ENCODE measurements around the gene RASA1.

DNA sequence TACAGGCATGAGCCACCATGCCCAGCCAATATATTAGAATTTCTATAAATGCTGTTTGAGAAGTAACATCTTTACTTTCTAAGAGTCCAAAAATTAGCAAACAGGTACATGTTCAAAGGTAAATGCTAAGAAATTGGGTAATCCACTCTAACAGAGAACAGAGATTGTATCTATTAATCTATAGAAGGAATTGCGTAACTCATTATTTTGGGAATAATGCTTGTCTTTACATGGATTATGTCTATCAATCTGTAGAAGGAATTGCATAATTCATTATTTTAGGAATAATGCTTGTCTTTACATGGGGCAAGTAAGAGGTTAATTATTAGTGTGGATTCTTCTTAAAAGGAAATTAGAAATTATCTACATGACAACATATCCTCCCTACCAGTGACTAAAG is 114.5 kb downstream of the RASA1 start:
- TF ChIP-seq, protein P1, sequence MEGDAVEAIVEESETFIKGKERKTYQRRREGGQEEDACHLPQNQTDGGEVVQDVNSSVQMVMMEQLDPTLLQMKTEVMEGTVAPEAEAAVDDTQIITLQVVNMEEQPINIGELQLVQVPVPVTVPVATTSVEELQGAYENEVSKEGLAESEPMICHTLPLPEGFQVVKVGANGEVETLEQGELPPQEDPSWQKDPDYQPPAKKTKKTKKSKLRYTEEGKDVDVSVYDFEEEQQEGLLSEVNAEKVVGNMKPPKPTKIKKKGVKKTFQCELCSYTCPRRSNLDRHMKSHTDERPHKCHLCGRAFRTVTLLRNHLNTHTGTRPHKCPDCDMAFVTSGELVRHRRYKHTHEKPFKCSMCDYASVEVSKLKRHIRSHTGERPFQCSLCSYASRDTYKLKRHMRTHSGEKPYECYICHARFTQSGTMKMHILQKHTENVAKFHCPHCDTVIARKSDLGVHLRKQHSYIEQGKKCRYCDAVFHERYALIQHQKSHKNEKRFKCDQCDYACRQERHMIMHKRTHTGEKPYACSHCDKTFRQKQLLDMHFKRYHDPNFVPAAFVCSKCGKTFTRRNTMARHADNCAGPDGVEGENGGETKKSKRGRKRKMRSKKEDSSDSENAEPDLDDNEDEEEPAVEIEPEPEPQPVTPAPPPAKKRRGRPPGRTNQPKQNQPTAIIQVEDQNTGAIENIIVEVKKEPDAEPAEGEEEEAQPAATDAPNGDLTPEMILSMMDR (IDR thresholded peaks at IDR 0.05; ENCODE audit: low read length) = no peak
- TF ChIP-seq EZH2 (IDR thresholded peaks at IDR 0.05; ENCODE audit: borderline replicate concordance, low read length) = no peak

All from OCI-LY1 (cell line).